Body of pancreas (tissue), 4 donors: ENCODE results near the gene CDKN2D.

ENCODE experiments used
- POLR2A ChIP-seq, 3 donors: fragments of 450-650 bp; IDR thresholded peaks; one replicate each; pipeline ENCODE4 v1.6.1; 2016; ENCODE audit warnings: antibody characterized with exemption in 3 of 3, mild to moderate bottlenecking in 2 of 3
- TF ChIP-seq, protein P1 (sequence below), 7 experiments: fragments of 450-650 bp in 4 of 7; fragments of 200-600 bp in 3 of 7; sonication (generic) in 3 of 7; IDR thresholded peaks; one replicate each; pipeline ENCODE4 v1.5.1; 2016 to 2019; ENCODE audit warnings: antibody characterized with exemption in 7 of 7

GRCh38 chr19:10555610-10555973 is 13.2 kb downstream of the CDKN2D start:
- TF ChIP-seq, protein P1, sequence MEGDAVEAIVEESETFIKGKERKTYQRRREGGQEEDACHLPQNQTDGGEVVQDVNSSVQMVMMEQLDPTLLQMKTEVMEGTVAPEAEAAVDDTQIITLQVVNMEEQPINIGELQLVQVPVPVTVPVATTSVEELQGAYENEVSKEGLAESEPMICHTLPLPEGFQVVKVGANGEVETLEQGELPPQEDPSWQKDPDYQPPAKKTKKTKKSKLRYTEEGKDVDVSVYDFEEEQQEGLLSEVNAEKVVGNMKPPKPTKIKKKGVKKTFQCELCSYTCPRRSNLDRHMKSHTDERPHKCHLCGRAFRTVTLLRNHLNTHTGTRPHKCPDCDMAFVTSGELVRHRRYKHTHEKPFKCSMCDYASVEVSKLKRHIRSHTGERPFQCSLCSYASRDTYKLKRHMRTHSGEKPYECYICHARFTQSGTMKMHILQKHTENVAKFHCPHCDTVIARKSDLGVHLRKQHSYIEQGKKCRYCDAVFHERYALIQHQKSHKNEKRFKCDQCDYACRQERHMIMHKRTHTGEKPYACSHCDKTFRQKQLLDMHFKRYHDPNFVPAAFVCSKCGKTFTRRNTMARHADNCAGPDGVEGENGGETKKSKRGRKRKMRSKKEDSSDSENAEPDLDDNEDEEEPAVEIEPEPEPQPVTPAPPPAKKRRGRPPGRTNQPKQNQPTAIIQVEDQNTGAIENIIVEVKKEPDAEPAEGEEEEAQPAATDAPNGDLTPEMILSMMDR (IDR thresholded peaks at IDR 0.05) = no peak
- no peak for TF ChIP-seq POLR2A (IDR thresholded peaks at IDR 0.05)
